IPS-18a (cell line): Measurements from ENCODE around the gene ZNF609.

ENCODE experiments used
- H3K27ac ChIP-seq: one replicate; pipeline ENCODE4 v1.5.1; 2013; ENCODE audit warnings: low read length
- H3K27me3 ChIP-seq: one replicate; pipeline ENCODE4 v1.6.1; 2013; ENCODE audit warnings: mild to moderate bottlenecking, low read length; ENCODE audit not compliant: control insufficient read depth, insufficient read depth
- H3K36me3 ChIP-seq: one replicate; pipeline ENCODE4 v1.6.1; 2013; ENCODE audit warnings: low read depth, low read length; ENCODE audit not compliant: control insufficient read depth
- H3K4me1 ChIP-seq: one replicate; pipeline ENCODE4 v1.6.1; 2013; ENCODE audit warnings: low read depth, low read length; ENCODE audit not compliant: control insufficient read depth
- H3K4me3 ChIP-seq: one replicate; pipeline ENCODE4 v1.5.1; 2013; ENCODE audit warnings: low read length
- H3K9ac ChIP-seq: one replicate; pipeline ENCODE4 v1.6.1; 2013; ENCODE audit warnings: mild to moderate bottlenecking, low read length, moderate library complexity
- H3K9me3 ChIP-seq: one replicate; pipeline ENCODE4 v1.6.1; 2013; ENCODE audit warnings: low read depth, low read length; ENCODE audit not compliant: control insufficient read depth

Gene ZNF609

DNA sequence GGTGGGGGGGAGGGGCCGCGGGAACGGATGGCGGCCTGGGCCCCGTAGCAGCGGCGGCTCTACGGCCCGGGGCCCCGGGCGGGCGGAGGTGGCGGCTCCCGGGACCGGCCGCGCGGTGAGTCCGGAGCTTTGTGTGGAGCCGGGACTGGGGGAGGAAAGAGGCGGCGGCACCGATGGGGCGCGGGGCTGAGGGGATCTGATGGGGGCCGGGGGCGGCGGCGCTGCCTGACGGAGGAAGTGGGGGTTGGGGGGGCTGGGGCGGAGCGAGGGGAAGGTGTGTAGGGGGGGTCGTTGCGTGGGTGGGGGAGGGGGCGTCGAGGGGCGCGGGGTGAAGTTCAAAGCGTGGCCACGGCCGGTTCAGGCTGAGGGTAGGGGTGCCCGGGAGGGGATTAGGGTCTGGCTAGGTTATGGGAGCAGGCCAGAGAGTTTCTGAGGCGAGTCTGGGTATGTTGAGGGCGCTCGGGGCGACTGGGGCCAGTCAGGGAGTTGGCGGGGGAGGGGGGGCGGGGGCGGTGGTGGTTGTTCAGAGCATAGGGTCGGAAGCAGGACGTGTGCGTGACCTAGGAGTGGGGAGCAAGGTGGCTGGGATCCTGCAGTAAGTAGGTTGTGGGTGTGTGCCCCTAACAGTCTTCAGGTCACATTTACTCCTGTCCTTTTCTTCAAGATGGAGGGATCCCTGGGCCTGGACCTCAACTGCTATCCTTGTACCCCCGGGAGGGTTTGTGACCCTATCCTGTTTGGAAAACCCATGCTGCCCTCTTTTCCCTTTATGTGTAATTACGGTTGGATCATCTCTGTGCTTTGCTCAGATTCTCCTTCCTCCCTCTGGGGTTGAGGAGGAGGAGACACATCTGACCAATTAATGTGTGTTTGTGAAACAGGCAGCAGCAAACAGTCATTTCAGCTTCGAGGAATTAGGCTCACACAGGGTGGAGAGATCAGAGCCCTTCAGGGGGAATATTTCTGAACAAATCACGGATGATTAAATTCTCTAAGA is 644 bp downstream of the ZNF609 start:
- no peaks in the 10 kb centered on the region for H3K27me3 ChIP-seq
- no peaks in the 10 kb centered on the region for H3K9me3 ChIP-seq
- no peaks in the 10 kb centered on the region for H3K36me3 ChIP-seq
- peaks cover 28% of the 10 kb centered on the region for H3K4me1 ChIP-seq
- H3K4me3 ChIP-seq, result peak overlapping the region; percentile 92
- peak overlapping the region; percentile 94 for H3K9ac ChIP-seq
- peak overlapping the region; percentile 92 for H3K27ac ChIP-seq

DNA sequence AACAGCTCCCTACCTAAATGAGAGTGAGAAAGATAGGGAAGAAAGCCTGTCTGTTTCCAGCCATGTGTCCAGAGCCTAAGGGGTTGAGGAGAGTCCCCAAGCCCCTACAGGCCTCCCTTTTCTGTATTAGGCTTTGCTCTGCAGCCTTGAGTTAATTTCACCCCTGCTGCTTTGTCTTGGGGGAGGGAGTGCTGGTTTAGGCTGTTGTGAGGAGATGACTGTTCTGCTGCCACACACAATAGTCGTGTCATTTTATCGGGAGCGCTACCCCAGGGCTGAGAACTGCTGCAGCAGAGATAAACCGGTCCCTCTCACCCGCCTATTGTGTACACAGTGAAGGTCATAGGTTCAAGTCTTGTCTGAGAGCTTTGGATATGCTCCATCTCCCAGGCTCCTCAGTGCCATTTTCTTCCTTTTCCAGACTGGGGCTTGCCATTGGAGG is 1.4 kb downstream of the ZNF609 start:
- Histone ChIP-seq H3K27me3 (no peaks in the 10 kb centered on the region), H3K9ac (peak overlapping the region; percentile 94), H3K9me3 (no peaks in the 10 kb centered on the region), H3K36me3 (no peaks in the 10 kb centered on the region), H3K4me1 (peaks cover 35% of the 10 kb centered on the region), H3K4me3 (peak overlapping the region; percentile 92), H3K27ac (peak overlapping the region; percentile 92)

DNA sequence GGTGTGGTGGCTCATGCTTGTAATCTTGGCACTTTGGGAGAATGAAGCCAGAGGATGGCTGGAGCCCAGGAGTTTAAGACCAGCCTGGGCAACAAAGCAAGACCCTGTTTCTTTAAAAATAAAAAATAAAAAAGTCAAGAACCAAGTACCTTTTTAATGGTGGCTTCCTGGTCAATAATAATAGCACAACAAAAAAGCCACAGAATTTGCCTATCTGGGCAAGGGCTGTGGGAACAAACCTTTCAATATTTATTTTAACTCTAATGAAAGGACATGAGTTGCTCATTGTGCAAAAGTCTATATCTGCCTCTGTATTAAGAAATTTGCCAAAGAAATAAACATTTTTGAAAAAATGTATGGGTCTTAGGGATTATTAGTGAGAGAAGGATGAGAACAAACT is 2.1 kb downstream of the ZNF609 start:
- Histone ChIP-seq H3K4me1 (peaks cover 38% of the 10 kb centered on the region), H3K27ac (no peak overlapping the region), H3K9ac (peak overlapping the region; percentile 94), H3K36me3 (no peaks in the 10 kb centered on the region), H3K4me3 (peak overlapping the region; percentile 92), H3K27me3 (no peaks in the 10 kb centered on the region), H3K9me3 (no peaks in the 10 kb centered on the region)

DNA sequence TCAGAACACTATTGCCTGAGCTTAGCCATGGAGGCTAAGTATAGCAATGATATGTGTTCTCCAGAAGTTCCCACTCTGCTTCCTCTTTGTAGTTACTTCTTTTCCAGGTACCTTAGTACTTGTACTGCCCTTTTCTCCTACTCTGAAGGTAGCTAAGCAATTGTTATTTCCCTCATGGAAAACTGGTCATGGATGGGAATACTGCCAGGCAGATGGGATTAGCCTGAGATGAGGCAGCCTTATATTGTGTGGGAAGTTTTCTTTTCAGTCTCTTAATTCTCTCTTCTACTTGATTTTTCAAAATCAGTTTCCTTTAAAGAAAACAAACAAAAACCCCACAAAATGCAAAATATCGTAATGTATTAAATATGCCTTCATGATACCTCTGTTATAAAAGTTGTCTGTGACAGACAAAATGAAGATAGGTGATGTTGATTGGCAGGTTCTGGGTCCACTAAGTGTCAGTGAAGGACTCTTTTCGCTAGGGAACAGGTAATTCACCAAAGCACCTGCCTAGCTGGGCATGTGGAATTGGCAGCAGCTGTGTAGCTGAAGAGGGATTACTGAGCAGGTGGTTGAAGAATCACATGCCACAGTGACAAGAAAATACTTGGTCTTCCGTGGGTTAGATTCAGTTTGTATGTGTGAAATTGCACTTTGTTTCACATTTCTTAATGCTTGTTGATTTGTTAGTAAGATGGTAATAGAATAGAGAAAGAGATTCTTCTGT is 4.1 kb downstream of the ZNF609 start:
- H3K4me1 ChIP-seq, result peaks cover 33% of the 10 kb centered on the region
- H3K27ac ChIP-seq, result no peak overlapping the region
- no peaks in the 10 kb centered on the region for H3K27me3 ChIP-seq
- no peaks in the 10 kb centered on the region for H3K9me3 ChIP-seq
- H3K36me3 ChIP-seq, result no peaks in the 10 kb centered on the region
- no peak overlapping the region for H3K4me3 ChIP-seq
- no peak overlapping the region for H3K9ac ChIP-seq

DNA sequence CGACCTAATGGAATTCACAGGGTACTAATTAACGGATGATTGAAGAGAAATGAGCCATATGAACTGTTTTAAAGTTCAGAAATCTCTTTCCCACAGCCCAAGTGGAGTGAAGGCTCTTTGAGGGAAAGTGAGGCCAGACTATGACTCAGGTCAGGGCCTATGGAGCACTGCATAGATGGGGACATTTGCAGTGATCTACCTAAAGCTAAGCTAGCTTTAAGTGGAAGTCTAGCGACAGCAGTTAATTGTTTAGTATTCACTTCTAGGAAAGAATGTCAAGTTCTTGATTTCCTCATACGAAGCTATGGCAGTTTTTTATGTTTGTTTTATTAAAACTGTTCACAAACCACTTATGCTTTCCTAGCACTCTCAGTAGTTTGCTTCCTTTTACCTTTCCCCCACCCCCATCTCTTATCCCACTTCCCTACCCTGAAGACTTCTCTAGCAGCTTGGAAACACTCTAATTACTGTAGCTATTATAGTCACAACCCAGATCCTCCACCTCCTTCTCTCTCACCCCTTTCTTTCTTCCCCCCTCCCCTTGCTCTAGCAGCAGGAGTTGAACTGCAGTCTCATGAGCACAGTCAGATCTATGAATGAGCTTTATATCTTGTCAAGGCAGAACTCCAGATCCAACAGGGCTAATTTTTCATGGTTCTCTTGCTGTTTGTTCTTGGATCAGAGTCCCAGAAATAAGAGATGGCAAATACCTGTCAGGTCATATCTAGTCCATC is 6.2 kb downstream of the ZNF609 start:
- no peaks in the 10 kb centered on the region for H3K9me3 ChIP-seq
- H3K9ac ChIP-seq, result no peak overlapping the region
- no peaks in the 10 kb centered on the region for H3K27me3 ChIP-seq
- no peaks in the 10 kb centered on the region for H3K36me3 ChIP-seq
- no peak overlapping the region for H3K4me3 ChIP-seq
- H3K4me1 ChIP-seq, result peaks cover 26% of the 10 kb centered on the region
- H3K27ac ChIP-seq, result no peak overlapping the region

DNA sequence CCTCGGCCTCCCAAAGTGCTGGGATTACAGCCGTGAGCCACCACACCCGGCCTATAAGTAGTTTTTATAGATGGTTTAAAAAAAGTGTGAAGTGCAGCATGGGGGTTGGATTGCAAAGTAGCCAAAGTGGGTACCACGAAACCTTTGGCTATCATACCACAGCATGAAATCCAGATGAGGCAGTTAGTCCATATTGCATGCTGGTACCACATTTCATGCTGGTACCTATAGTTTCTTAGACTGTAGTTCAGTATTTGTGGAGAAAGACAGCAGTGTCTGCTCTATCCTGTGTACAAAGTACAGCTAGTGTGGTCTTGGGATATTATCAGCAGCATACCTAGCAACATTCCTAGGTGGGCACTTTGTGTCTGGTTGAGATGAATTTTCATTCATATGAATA is 11.8 kb downstream of the ZNF609 start:
- H3K36me3 ChIP-seq, result no peaks in the 10 kb centered on the region

DNA sequence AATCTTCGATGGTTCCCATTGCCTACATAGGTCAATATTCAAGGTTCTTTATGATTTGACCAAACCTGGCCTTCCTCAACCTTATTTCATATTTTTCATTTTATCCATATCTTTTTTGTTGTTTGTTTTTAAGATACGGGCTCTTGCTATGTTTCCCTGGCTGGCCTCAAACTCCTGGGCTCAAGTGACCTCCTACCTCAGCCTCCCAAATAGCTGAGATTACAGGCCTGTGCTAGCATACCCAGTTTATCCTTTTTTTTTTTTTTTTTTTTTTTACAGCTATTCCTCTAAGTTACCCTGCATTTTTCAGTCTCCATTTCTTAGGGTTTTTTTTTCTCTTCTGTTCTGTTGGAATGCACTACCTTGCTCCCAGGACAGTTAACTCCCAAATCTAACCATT is 14.5 kb downstream of the ZNF609 start:
- Histone ChIP-seq H3K27ac (no peak overlapping the region), H3K27me3 (no peaks in the 10 kb centered on the region), H3K36me3 (no peaks in the 10 kb centered on the region), H3K4me1 (no peaks in the 10 kb centered on the region), H3K4me3 (no peak overlapping the region), H3K9me3 (no peaks in the 10 kb centered on the region), H3K9ac (no peak overlapping the region)

More for the DNA sequence above, 11.8 kb downstream of the ZNF609 start:
- Histone ChIP-seq H3K9me3 (no peaks in the 10 kb centered on the region), H3K4me1 (no peaks in the 10 kb centered on the region), H3K4me3 (no peak overlapping the region), H3K27ac (no peak overlapping the region), H3K9ac (no peak overlapping the region), H3K27me3 (no peaks in the 10 kb centered on the region)

DNA sequence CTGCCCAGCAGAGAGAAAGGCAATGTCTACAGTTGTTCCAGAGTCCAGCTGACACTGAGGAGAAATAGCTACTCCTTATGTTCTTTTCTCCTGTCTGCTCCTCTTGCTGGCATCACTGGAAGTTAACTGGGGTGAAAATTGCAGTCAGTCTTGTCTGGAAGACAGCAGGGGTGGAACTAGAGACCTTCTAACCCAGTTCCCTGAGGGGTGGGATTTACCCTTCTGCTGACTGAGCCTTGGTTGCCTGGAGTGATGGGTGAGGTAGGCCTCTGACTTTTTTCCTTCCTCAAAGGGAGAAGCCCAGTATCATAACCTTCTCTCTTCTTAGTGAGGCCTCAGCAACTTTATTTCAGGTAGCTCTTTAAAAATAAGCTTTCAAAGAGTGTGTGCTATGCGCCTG is 16.2 kb downstream of the ZNF609 start:
- Histone ChIP-seq H3K36me3 (no peaks in the 10 kb centered on the region), H3K4me3 (no peak overlapping the region), H3K9me3 (no peaks in the 10 kb centered on the region), H3K9ac (no peak overlapping the region), H3K27me3 (no peaks in the 10 kb centered on the region), H3K27ac (peak overlapping the region; percentile 39), H3K4me1 (no peaks in the 10 kb centered on the region)

DNA sequence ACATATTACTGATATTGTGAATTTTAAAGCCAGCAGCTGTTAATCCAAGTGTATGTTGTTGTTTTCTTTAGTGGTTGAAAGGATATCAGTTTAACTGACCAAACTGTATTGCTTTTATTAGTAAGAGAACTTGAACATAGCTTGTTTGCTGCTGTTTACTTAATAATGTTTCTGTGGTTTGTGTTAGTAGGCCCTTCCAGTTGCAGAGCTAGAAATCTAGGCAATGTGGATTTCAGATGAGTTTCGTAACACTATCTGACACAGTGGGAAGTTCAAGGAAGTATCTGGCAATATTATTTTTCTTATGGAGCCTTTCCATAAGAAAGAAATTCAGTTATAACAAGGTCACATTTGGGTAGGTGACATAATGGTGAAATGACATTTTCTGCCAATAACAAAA is 18.5 kb downstream of the ZNF609 start:
- H3K9ac ChIP-seq, result no peak overlapping the region
- H3K27me3 ChIP-seq, result no peaks in the 10 kb centered on the region
- no peaks in the 10 kb centered on the region for H3K36me3 ChIP-seq
- H3K4me3 ChIP-seq, result no peak overlapping the region
- no peak overlapping the region for H3K27ac ChIP-seq
- H3K9me3 ChIP-seq, result no peaks in the 10 kb centered on the region
- H3K4me1 ChIP-seq, result no peaks in the 10 kb centered on the region

DNA sequence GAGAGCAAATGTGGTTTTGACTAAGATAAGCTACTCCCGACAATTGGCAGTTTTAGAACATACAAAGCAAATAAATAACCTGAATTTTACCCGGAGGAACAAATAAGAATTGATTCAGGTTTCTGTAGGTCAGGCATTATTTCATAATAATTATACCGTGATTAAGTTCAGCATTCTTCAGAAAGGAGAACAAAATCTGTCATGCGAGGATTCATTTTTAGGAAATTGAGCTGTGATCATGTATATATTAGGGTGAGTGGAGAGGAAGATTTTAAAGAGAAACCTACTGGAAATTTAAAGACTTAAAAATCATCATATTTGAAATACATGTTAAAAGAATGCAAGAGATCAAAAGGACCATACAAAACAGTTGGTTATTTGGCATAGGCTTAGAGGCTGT is 20.5 kb downstream of the ZNF609 start:
- Histone ChIP-seq H3K27me3 (no peaks in the 10 kb centered on the region), H3K9ac (no peak overlapping the region), H3K4me1 (no peaks in the 10 kb centered on the region), H3K27ac (no peak overlapping the region), H3K4me3 (no peak overlapping the region), H3K36me3 (no peaks in the 10 kb centered on the region), H3K9me3 (no peaks in the 10 kb centered on the region)

DNA sequence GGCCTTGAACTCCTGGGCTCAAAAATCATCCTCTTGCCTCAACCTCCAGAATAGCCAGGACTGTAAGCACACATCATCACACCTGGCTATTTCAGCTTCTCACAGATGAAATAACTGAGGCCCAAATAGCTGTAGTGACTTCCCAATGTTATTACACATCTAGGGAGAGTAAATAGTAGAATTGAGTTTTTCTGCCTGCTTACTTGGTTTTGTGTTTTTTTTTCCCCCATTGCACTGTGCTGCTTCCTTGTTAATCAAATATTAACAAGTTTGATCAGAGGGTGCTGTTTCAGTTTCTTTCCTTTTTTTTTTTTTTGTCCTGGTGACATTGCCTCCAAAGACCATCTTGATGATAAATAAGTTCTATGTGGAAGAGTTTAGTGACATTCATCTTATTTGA is 23.4 kb downstream of the ZNF609 start:
- Histone ChIP-seq H3K9ac (no peak overlapping the region), H3K36me3 (no peaks in the 10 kb centered on the region), H3K9me3 (no peaks in the 10 kb centered on the region), H3K4me3 (no peak overlapping the region), H3K27ac (no peak overlapping the region), H3K4me1 (no peaks in the 10 kb centered on the region), H3K27me3 (no peaks in the 10 kb centered on the region)
